Activated CD4-positive, alpha-beta T cell treated with anti-CD3 and anti-CD28 coated beads for 48 hours (primary cell): Measurements from ENCODE around the gene CPA5.
"Not testable (repeated sequence)": the region's sequence is repeated elsewhere in the genome, so short reads cannot be mapped to it uniquely, and the experiment has no call there.

ENCODE experiments used
- DNase-seq: peaks from one replicate; pipeline ENCODE4 v3.0.0-alpha.2; 2020

The CPA5 gene, protein sequence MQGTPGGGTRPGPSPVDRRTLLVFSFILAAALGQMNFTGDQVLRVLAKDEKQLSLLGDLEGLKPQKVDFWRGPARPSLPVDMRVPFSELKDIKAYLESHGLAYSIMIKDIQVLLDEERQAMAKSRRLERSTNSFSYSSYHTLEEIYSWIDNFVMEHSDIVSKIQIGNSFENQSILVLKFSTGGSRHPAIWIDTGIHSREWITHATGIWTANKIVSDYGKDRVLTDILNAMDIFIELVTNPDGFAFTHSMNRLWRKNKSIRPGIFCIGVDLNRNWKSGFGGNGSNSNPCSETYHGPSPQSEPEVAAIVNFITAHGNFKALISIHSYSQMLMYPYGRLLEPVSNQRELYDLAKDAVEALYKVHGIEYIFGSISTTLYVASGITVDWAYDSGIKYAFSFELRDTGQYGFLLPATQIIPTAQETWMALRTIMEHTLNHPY

DNA sequence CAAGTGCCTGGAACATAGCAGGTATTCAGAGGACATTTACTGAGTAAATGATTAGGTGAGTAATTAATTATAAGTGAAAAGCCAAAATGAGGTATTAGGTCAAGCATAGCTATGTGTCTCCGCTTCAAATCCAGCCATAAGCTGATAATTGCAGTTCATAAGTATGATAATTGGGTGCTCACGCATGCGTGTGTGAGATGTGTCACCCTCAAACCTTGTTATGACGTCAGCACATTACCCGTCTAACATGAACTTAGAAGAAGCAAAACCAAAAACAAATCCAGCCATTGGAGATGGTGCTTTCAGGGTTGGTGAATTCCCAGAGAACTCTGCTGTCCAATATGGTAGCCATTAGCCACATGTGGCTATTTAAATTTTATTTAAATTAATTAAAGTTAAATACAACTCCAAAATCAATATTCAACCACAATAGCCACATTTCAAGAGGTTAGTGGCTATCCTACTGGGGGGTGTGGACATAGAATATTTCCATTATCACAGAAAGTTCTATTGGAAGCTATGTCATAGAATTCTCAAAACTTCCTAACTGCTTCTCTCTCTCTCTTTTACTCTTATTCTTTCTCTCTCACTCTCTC, at the start of gene CPA5:
CPA5 (plus strand) TSS at position 546 of the 596 bp plus-strand sequence. CDS start 1,670 bp downstream, outside the sequence.
- no peak for DNase-seq

DNA sequence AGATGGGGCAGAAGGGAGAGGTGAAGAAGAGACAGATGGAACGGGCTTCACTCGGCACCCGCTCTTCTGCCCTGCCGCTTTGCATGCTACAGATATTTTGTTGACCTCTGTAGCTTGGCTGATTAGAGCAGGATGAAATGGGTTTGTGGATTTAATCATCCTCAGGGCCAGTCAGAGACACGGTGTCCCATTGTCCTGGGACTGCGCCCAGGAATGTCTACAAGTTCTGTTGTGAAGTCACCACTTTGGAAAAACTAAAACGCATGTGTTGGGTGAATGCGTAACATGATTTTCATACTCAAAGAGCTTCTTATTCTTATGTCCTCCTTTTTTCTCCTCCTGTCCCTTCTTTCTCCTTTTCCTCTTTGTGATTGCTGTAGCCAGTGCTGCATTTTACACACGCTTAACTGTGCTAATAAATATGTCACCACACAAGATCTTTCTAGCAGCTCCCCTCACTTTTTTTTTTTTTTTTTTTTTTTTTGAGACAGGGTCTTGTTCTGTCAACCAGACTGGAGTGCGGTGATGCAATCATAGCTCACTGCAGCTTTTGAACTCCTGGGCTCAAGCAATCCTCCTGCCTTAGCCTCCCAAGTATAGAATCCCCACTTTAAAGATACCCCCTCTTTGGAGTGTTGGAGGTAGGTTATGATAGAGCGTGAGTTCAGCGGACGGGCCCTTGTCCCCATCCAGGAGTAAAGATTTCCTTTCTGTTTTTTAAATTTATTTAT, 48.2 kb upstream of the CPA5 start:
- no peak for DNase-seq

DNA sequence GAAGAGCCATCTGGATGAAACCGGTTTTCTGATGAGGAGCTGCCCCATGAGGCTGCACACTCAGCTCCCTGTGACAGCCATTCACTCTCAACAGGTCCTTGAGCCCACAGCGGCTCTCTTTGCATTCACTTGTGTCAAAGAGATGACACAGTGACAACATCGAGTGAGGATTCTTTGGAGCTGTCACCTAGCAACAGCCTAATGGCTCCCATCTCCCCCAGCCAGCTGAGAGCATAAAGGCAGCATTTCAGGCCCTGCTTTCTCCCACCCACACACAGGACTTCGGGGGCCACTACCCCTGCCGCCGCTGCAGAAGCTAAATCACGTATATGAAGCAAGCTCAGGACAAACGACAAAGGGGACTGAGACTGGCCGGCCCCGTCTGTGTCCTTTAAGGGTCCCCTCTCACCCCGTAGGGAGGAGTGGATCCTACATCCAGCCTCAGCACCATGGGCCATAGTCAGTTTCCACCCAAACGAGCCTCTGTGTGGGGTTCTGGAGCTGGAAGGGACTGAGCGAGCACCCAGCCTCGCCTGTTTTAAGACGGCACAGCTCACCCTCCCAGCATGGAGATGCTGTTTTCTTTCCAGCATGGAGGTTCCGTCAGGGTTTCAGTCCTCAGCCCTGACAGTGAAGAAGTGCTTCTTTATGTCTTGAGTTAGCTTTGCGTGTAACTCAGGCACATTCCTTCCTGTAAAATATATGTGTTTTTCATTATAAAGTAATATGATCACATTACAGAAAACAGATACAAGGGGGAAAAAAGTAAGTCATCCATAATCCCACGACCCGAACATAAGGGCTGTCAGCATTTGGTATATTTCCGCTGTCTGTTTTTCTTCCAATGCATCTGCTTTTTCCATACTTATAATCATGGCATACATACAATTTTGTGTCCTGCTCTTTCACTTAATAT, 46.7 kb upstream of the CPA5 start:
- DNase-seq: no peak

DNA sequence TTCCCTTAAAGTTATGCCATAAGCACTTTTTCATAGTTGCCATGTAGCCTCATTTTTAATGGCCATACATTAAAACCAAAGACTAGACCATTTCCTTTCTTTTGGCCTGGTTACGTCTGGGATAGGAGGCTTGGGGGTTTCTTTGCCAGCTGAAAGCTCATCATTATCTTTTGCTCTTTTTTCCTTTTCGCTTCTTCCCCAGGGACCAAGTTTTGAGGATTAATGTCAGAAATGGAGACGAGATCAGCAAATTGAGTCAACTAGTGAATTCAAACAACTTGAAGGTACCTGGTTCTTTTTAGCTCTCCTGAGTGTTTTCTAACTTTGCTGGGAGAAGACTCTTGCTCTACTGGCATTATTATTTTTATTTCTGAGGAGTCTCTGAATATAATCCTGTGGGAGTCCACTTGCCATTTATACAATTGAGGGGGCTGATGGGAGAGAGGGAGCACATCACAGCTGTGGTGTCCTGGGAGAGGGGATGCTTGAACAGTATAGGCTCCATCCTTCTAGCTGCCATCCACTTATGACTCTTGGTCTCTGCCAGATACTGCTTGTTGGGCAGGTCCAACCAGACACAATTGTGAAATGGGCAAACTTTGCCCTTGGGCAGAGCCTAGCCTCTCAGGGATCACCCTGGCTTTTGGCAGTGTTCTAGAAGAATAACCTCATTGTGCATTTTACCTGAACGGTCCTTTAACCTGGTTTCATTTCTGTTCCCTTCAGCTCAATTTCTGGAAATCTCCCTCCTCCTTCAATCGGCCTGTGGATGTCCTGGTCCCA, 45.9 kb upstream of the CPA5 start:
- no peak for DNase-seq

DNA sequence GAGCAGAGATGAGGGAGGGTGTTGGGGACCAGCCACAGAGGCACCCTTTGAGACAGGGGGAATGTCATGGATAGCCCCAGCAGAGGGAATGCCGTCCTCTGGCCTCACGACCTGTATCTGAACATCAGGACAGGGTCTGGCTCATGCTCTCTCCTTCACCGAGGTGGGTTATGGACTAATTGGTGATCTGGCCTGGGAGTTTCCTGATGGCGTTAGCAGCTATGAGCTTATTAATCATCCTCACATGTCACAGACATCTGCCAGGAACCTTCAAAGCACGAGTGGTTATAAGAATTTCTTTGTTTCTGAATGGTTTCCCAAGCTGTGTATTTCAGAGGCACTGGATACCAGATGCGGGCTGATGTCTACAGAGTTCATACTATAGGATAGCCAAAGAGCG, 44.8 kb upstream of the CPA5 start:
- DNase-seq: no peak

DNA sequence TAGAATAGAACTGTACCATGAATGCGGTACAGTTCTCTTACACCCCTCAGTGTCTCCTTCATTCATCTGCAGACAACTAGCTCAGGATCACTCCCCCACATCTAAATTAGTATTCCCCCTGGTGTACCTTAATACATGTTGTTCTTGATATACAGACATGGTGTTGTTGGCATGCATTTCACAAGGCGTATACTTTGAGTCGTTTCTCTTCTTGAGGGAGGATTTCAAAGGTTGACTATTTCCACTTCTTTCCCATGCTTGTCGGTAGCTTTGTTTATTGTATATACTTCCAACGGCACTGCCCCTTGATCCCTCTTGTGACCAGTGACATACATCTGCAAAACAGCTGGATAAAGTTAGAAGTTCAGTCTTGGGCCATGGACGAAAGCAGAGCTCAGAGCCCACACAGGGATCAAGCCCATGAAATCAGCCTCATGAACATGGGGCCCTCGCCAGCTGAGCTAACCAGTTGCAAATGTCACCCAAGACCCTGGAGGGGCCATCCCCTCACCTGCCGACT, 43.1 kb upstream of the CPA5 start:
- no peak for DNase-seq

DNA sequence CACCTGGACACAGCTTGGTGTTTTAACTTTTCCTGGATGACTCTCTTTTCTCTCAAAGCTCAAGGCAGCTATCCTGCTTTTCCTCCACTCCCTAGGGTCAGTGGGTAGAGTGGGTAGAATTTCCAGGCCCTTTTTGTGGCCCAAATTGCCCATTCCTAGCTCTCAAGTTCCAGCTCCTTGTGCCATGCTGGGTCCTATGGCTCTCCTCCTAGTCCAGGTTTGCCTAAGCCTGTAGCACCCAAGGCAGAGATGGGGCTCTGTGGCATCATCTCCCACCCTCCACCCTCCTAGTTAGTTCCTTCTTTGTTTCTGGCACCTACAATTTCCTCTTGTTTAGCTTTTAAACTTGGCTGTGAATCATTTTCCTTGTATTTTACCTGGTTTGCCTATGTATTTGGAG, 42.0 kb upstream of the CPA5 start:
- no peak for DNase-seq

DNA sequence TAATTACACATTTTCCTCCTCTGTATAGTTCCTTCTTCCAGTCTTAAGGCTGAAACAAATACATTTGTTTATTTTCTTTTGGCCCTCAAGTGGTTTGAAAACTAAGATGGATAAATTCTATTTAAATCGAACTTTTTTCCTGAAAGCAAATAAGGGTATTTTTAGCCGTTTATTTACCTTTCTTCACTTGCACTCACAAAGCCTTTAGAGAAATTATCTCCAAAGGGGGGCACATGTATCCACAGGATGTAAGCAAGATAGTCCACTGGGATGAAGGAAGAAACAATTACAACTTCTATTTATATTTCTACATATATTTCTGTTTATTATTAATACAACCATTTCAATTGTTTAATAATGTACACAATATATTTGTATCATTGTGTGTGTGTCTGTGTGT, 41.5 kb upstream of the CPA5 start:
- DNase-seq: no peak

DNA sequence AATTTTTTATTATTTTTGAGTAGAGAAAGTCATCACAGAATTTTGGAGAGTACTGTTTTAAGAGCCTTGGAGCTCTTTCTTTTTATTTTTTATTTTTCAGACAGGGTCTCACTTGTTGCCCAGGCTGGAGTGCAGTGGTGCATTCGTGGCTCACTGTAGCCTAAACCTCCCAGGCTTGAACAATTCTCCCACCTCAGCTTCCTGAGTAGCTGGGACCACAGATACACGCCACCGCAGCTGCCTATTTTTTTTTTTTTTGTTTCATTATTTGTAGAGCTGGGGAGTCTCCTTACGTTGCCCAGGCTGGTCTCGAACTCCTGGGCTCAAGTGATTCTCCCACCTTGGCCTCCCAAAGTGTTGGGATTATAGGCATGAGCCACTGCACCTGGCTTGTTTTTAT, 41.1 kb upstream of the CPA5 start:
- DNase-seq: no peak

DNA sequence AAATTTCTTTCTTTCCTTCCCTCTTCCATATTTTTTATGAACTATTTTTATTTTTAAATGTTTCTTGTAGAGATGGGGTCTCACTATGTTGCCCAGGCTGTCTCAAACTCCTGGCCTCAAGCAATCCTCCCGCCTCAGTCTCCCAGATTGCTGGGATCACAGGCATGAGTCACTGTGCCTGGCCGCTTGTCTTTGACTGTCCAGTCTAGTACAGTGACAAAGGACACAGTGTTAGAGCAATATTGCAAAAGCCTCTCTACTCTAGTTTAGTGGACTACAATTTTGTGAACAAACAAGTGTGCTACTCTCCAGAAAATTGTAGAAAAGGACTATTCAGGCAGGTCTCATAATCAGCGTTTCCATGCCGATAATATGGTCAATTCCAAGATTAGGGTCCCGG, 40.6 kb upstream of the CPA5 start:
- DNase-seq: no peak

DNA sequence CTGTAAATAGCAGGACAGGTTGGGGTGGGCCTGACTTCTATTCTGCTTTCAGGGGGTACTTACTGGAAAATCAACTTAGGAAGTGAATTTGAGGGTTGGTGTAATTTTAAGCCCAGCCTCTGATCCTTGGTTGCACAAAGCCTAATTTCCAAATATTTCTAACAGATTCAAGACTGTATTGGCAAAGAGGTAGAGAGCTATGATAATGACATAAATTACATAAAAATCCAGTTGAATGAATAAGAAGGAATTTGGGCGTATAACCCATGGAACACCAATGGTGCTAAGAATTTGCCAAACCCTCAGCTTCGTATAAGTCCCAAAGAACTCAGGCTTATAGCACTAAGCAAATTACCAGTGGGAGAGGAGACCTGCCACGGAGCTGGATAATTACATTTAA, 39.7 kb upstream of the CPA5 start:
- no peak for DNase-seq

DNA sequence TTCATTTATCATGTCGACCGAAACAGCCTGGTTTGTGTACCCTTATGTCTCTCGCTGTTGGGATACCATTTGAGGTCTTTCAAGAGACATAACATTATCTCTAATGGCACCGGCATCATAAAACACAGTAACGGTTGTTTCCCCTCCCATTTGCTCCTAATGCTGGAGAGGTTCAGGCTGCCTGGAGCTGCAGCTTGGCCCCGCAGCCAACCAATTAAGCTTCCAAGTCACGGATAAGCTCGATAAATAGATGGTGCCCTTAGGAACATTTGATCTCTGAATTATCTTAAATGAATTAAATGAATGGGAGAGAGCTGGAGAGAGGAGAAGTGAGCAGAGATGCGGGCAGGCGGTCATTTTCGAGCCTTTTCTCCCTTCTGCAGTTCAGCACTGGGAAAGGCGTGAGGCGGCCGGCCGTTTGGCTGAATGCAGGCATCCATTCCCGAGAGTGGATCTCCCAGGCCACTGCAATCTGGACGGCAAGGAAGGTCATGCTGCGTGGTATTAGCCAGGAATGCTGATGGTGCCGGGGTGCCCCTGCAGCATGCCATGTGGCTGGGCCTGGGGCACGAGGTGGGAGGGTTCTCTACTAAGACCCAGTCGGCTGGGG, 39.1 kb upstream of the CPA5 start:
- DNase-seq: no peak

DNA sequence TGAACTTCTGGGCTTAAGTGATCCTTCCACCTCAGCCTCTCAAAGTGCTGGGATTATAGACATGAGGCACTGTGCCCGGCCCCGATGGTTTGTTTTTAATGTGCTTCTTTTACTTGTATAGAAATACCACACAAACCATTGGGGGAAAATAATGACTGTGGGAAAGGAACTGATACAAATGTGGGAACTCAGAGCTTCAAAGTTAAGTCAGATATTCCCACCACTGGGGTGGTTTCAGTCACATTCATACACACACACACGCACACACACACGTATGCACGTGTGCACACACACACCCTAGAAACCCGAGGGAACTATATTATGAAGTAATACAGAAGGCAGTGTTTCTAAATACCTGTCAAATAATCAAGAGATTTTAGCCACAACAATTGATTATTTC, 34.6 kb upstream of the CPA5 start:
- DNase-seq: peak; percentile 14

DNA sequence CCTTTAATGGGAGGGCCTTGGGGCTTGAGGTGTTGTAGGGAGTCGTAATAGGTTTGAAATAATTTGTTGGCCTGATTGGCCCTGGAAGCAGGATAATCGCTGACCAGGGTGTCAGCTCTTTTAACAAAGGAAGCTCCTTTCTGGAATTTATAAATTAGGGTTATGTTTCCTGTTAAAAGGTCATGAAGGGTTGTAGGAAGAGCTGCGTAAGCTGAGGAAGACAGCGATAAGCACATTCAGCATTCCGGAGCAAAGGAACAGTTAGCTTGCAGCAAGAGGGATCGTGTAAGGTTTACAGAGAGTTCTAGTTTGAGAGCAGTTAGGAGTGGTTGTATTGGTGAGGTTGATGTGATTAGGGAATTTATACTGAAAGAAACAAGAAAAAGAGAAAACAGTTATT, 30.3 kb upstream of the CPA5 start:
- no peak for DNase-seq

DNA sequence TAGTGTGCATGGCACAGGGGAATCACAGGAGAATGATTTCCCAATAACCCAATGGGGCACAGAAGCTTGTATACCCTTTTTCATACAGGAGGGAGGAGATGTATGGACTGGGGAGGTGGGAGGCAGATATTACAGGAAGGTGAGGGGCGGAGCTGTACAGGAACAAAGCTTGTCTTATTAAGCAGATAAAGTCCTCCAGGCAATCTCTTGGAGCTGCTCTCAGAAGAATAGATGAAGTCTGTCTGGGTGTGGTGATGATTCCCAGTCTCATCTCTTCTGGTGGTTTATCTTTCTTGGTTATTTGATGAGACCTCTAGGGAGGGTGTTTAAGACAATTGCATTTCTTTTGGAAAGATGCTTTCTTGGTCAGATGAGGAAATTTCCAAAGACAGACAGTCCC, 25.1 kb upstream of the CPA5 start:
- DNase-seq: no peak

DNA sequence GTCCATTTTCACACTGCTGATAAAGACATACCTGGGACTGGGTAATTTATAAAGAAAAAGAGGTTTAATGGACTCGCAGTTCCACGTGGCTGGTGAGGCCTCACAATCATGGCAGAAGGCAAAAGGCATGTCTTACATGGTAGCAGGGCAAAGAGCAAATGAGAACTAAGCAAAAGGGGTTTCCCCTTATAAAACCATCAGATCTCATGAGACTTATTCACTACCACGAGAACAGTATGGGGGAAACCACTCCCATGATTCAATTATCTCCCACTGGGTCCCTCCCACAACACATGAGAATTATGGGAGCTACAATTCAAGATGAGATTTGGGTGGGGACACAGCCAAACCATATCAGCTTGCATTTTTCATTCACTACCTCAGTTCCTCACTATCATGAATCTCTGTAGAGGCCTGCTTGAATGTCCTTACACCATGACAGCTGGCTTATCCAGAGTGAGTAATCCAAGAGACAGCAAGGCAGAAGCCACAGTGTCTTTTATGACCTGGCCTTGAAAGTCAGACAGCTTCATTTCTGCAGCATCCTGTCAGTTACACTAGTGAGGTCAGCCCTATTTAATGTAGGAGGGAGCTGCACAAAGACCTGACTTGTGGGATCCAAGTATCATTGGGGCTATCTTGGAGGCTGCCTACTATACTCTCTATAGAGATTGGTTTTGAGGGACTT, 22.9 kb upstream of the CPA5 start:
- DNase-seq: not testable (repeated sequence)

DNA sequence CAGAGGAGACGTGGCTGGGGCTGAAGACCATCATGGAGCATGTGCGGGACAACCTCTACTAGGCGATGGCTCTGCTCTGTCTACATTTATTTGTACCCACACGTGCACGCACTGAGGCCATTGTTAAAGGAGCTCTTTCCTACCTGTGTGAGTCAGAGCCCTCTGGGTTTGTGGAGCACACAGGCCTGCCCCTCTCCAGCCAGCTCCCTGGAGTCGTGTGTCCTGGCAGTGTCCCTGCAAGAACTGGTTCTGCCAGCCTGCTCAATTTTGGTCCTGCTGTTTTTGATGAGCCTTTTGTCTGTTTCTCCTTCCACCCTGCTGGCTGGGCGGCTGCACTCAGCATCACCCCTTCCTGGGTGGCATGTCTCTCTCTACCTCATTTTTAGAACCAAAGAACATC, 22.0 kb upstream of the CPA5 start:
- DNase-seq: no peak

DNA sequence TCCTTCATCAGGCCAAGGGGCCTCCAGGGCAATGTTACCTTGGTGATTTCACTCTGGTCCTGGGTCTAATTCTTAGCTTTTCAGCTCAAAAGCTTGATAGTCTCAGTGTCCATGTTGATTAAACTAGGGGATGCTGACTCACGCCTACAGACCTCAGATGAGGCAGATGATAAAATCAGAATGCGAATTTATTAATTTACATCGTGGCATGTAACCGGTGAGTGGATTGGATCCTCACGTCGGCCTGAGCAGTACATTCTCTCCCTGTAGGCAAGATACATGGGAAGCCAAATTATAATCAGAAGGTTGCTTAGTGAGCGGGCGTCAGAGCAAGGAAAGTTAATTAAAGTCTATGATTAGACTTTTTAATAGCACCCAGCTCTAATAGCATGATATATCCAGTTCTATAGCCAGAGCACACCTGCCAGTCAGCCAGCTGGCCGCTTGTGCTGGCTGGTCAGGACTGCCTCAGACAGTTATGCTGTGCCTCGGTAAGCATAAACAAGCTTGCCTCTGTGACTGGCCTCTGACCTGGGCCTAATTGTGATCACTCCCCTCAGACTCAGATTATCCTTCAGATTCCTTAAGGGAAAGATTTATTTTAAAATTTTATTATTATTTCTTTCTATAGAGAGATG, 20.2 kb upstream of the CPA5 start:
- DNase-seq: no peak

DNA sequence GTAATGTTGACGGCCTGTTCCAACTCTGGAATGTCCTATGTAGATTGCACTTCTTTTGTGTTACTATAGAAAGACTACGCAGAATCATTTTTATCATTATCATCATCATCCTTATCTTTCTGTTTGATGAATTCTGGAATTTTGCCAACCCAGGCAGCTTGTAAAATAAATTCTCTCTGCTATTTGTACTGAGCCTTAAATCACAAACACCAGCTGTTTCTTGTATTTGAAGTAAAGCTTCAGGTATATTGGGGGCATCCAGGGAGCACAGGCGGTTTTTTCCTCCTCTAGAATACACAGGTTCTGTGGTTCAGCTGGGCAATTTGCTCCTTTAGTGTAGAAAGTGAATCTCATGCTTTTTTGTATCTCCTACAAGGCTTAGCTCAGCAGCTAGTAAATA, 14.9 kb upstream of the CPA5 start:
- no peak for DNase-seq
